Right hindlimb (tissue), 1 donor: ENCODE results near the gene RSL1D1.
"Not testable (repeated sequence)": the region's sequence is repeated elsewhere in the genome, so short reads cannot be mapped to it uniquely, and the experiment has no call there.

Experiments used
- DNase-seq: peaks from one replicate; pipeline ENCODE4 v3.0.0-alpha.2; 2018

Gene RSL1D1

GRCh38 chr16:11843206-11843605 lies 8.1 kb downstream of the RSL1D1 start:
- no peak for DNase-seq

GRCh38 chr16:11841026-11841425 lies 10.3 kb downstream of the RSL1D1 start:
- DNase-seq: no peak

GRCh38 chr16:11836650-11837244 lies 14.6 kb downstream of the RSL1D1 start:
- DNase-seq: no peak

GRCh38 chr16:11835891-11836649 lies 15.3 kb downstream of the RSL1D1 start:
- no peak for DNase-seq

GRCh38 chr16:11835309-11835708 lies 16.0 kb downstream of the RSL1D1 start:
- DNase-seq: no peak

GRCh38 chr16:11833951-11834695 lies 17.2 kb downstream of the RSL1D1 start:
- no peak for DNase-seq

- no peak for DNase-seq
Measured at GRCh38 chr16:11828696-11829095, 22.6 kb downstream of the RSL1D1 start.

- DNase-seq: not testable (repeated sequence)
Measured at GRCh38 chr16:11825520-11826165, 25.7 kb downstream of the RSL1D1 start.

GRCh38 chr16:11824362-11824761 lies 27.0 kb downstream of the RSL1D1 start:
- DNase-seq: no peak

- DNase-seq: not testable (repeated sequence)
Measured at GRCh38 chr16:11823645-11824044, 27.7 kb downstream of the RSL1D1 start.

- no peak for DNase-seq
Measured at GRCh38 chr16:11819798-11820197, 31.5 kb downstream of the RSL1D1 start.

- DNase-seq: not testable (repeated sequence)
Measured at GRCh38 chr16:11818970-11819369, 32.4 kb downstream of the RSL1D1 start.

GRCh38 chr16:11816123-11816522 lies 35.2 kb downstream of the RSL1D1 start:
- no peak for DNase-seq

GRCh38 chr16:11814800-11815199 lies 36.5 kb downstream of the RSL1D1 start:
- not testable (repeated sequence) for DNase-seq

- no peak for DNase-seq
Measured at GRCh38 chr16:11806721-11807120, 44.6 kb downstream of the RSL1D1 start.

- DNase-seq: no peak
Measured at GRCh38 chr16:11805556-11805955, 45.8 kb downstream of the RSL1D1 start.

- DNase-seq: no peak
Measured at GRCh38 chr16:11801481-11802021, 49.8 kb downstream of the RSL1D1 start.

GRCh38 chr16:11800382-11800718 lies 51.0 kb downstream of the RSL1D1 start:
- no peak for DNase-seq

GRCh38 chr16:11799509-11800381 lies 51.6 kb downstream of the RSL1D1 start:
- DNase-seq: no peak

GRCh38 chr16:11799017-11799381 lies 52.3 kb downstream of the RSL1D1 start:
- DNase-seq: no peak

- DNase-seq: peak; percentile 24
Measured at GRCh38 chr16:11797957-11798299, 53.4 kb downstream of the RSL1D1 start.
